NCI-H2029 (cell line): Measurements from ENCODE around the gene ITGA3.
"Not testable (repeated sequence)": the region's sequence is repeated elsewhere in the genome, so short reads cannot be mapped to it uniquely, and the experiment has no call there.

Source experiments
- DNase-seq: peaks from one replicate; lab custom pipeline; 2025; lab: John Stamatoyannopoulos, UW

The ITGA3 gene

DNA sequence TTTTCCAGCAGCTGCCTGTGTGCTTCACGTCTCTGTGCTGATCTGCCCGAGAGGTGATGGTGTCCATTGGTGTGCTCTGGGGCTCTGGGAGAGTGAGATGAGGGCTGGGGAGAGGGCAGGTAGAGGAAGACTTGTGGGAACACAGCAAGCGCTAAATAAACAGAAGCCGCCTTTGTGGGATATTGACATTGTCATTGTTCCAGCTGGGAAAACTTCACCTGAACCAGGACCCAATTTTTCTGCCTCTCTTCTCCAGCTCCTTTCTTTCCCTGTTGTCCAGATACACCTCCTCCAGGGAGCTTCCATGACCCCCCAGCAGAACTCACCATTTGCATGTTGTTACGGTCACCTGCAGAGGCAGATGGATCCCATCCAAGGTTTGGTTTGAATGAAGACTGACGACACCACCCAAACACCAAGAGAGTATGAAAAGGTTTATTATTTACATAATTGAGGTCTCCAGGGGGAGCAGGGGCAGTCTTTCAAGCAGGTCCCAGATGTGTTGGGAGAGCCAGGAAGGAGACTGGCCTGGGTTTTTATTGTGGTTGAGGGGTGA, 3.6 kb upstream of the ITGA3 start:
- peak; percentile 68 for DNase-seq

DNA sequence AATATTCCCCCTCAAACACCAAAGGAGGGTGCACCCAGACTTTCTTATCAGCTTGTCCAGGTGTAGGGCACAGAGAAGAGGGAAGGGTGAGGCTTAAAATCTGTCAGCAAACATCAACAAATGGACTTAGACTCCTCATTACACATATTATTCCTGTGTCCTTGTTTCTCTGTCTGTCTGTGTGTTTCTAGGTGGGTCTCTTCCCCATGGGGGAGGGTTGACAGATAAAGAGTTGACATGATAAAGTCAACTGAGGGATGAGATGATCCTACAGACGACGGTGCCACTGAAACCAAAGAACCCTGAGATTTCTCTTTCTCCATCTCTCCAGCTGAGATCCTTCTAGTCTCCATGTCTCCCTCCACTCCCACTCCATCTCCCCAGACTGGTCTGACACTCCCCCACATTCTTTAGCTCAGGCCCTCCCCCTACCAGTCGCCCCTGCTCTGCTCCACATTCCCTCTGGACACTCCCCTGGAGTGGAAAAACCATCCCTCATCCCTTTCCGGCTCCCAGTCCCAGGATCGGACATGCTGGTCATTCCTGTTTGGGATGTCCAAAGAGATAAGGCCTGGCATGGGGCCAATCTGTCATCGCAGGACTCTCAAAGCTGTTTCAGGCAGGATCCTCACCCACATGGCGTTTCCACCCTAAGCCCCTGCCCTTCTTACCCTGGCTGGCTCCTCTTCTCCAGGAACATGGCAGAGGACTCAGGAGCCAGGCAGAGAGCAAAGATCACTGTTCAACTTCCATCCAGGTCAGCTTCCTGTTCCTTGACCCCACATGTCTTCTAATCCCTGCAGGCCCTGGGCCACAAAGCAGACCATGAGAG, 2.9 kb upstream of the ITGA3 start:
- no peak for DNase-seq

GRCh38 chr17:50053654-50053960, 2.3 kb upstream of the ITGA3 start:
- no peak for DNase-seq

DNA sequence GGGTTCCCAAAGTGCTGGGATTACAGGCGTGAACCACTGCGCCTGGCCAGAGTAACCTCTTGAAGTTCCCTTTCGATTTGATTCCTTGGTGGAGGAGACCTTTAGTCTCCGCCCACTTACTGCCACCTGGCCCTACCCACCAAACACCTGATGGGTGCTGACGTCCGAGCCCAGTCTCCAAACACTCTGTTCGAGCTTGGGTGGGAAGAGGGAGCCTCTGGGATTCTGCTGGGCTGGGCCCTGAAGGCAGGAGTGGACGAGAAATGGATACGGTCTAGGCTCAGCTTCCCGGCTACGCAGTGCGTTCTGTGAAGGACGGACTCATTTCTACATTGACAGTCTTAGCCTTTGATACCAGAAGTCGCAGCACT, 870 bp upstream of the ITGA3 start:
- peak; percentile 94 for DNase-seq

DNA sequence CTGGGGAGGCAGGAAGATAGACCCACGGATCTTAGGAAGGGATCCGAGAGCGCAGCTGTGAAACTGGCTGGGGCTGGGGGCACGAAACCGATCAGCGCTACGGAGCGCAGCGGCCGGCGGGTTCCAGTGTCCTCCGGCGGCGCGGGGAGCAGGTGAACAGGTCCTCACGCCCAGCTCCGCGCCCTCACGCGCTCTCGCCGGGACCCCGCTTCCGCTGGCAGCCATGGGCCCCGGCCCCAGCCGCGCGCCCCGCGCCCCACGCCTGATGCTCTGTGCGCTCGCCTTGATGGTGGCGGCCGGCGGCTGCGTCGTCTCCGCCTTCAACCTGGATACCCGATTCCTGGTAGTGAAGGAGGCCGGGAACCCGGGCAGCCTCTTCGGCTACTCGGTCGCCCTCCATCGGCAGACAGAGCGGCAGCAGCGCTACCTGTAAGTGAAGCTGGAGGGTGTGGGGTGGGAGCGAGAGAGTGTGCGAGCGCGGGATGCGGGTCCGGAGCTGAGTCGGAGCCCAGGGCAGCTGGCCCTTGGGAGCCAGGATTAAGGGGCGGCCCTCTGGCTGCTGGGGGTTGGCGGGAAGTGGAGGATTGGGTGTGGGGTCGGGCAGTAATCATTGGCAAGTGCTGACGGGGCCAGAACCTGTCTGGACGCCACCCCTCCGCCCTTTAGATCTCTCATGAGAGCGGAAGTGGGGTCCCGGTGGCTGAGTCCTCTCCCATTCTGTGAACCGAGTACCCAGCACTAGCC, 479 bp downstream of the ITGA3 start:
- peak; percentile 46 for DNase-seq

DNA sequence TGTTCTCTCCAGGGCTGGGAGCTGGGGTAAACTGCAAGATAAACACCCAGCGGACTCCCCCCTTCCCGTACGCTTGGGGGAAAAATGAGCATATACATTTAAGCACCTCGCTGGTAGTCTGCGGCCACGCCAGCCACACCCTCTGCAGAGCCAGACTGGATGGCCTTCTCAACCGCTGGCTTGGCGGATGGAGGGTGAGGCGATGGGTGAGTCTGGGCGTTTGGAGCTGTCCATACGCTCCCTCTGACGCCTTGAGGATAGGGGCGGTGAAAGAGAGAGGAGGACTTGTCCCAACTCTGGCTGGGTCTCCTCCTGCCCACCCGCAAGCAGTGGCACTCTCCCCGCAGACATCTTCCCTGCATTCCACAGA, 1.0 kb downstream of the ITGA3 start:
- no peak for DNase-seq

DNA sequence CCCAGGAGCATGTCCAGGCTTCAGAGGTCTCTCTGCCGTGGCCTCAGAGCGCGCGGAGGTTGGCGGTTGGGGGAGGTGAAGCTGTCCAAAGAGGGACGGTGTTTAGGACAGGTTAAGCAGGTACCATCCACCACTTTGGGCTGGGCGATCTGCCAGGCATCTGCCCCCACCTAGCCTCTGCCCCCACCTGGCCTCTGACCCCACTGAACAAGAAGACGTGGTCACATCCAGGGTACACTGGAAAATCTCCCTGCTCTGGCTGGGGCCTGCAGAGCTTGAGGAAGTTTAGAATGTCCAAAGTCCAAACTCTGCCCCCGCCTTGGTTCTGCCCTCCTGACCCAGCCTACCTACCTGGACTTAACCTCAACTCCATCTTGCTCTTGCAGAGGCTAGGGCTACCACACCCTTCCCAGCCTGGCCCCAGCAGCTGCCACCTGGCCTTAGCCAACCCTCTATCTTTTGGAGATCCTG, 1.6 kb downstream of the ITGA3 start:
- no peak for DNase-seq

DNA sequence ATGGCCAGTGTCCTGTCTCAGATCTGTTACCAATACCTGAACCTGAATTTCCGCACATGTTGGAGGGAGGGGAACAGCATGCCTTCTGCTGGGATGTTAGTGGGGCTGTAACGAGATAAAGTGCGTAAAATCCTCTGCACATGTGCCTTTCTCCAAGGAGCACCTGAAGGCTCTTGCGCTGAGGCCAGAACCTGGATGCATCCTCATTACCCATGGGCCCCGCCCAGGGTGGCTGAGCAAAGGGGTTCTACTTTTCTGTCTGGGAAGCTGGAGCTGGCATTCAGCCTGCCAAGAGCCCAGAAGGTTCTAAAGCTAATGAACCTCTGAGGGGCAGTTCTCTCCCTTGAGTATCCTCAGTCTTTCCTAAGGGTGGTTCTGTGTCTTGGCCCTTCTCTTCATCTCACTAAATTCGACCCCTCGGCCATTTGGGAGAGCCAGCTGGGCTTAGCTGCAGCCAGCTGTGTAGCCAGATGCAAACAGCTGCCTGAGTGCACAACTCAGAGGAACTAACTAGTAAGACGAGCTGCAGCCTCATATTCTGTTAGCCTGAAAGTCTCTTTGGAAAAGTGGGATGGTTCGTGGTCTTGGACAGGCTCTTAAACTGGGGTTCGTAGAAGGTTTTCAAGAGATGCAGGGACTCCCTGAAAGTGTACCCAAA, 2.5 kb downstream of the ITGA3 start:
- no peak for DNase-seq

DNA sequence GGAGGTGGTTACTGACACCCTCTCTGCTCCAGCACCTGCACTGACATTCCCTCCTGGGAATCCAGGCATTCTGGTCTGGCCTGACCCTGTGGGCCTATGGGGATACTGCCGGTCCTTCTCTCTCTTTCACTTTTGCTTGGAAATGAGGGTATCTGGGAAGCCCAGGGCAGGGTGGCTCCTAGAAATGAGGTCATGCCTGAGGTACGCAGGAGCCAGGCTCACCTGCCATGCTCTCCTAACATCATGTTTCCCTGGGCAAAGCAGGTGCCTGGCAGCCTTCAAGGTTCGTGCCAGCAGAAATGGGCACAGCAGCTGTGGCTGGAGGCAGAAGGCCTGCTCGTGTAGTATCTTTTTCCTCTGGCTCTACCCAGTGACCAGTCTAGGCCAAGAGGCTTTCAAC, 3.3 kb downstream of the ITGA3 start:
- DNase-seq, result peak; percentile 83

GRCh38 chr17:50059759-50060273, 3.9 kb downstream of the ITGA3 start:
- no peak for DNase-seq

- peak; percentile 55 for DNase-seq
These were observed 5.2 kb downstream of the ITGA3 start for GRCh38 chr17:50060951-50061712.

DNA sequence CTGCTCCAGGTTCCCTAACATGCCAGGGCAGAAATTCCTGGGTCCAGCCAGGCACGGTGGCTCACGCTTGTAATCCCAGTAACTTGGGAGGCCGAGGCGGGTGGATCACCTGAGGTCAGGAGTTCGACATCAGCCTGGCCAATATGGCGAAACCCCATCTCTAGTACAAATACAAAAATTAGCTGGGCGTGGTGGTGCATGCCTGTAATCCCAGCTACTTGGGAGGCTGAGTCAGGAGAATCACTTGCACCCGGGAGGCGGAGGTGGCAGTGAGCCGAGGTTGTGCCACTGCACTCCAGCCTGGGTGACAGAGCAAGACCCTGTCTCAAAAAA, 5.8 kb downstream of the ITGA3 start:
- DNase-seq, result not testable (repeated sequence)

GRCh38 chr17:50062293-50063243, 6.7 kb downstream of the ITGA3 start:
- peak; percentile 43 for DNase-seq

DNA sequence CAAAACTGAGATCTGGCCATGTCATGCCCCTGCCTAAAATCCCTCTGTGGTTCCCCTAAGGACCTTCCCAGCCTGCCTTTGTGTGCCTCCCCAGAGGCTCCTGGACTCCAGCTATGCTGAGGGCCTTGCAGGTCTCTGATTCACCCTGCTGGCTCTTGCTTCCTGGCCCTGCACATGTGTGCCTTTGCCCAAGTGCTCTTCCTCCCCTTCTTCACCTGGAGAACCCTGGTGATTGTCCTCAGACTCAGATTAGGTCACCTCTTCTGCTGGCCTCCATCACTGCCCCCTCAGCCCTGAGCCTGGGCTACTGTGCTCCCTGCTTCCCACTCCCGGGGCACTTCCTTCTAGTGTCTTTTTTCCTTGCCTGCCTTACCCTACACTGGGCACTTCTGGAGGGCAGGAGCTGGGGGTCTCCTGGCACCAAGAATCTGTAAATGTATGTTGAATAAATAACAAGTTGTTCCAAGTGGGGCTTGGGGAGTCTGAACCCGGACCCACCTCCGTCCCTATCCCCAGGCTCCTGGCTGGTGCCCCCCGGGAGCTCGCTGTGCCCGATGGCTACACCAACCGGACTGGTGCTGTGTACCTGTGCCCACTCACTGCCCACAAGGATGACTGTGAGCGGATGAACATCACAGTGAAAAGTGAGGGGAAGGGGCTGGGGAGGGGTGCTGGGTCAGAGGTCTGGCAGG, 7.8 kb downstream of the ITGA3 start:
- DNase-seq, result no peak

GRCh38 chr17:50064253-50065001, 8.5 kb downstream of the ITGA3 start:
- no peak for DNase-seq

DNA sequence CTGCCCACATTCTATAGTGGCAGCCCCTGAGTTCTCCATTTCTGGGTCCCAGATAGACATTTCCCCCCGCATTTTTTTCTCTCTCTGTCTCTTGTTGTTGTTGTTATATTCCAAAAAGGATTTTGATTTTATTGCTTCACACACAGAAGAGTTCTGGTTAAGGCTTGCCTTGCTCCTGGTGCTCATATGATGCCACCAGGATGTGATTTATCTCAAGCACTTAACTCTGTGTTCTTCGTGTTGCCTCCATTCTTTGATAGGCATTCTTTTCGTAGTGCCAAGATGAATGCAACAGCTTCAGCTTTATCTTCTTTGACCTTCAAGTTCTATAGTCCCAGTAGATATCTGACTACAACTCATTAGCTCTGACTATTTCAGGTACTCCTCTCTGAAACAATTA, 9.1 kb downstream of the ITGA3 start:
- no peak for DNase-seq

DNA sequence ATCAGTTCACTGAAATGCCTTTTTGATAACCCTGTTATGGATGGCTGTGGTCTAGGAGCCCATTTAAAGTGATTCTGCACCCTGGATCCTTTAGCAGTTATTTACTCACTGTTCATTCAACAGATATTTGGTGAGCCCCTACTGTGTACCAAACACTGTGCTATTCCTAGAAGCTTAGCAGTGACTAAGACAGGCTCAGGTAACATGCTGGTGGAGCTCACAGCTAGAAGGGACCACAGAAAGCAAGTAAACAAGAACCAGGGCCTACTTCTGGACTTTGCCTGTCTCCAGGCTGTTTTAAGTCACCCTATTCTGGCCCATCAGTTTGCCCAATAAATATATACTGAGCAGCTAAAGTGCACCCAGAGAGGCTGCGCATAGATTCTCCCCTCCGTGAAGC, 11.1 kb downstream of the ITGA3 start:
- DNase-seq, result no peak

GRCh38 chr17:50067996-50068395, 12.1 kb downstream of the ITGA3 start:
- DNase-seq, result no peak

DNA sequence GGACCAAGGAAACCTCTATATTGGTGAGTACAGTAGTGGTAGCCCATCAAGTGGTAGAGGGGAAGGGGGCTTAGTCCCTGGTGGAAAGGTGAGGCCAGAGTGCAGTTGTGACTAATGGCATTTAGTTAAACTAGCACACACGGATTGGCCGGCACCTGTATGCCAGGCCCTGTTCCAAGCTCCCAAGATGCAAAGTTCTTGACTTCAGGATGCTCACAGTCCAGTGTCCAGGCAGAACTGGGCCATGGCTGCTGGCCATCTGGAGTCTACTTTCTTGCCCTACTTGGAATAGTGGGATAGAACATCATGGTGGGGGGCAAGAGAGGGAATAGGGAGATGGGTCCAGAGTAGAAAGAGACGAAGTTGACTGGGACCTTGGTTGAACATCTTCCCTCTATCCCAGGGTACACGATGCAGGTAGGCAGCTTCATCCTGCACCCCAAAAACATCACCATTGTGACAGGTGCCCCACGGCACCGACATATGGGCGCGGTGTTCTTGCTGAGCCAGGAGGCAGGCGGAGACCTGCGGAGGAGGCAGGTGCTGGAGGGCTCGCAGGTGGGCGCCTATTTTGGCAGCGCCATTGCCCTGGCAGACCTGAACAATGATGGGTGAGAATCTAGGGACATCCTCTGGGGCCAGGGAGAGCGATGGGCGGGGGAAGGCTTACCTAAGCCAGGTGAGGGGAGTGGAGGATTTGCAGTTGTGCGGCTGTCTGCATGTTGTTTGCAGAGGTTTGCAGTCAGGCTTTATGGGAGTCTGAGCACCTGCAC, 15.2 kb downstream of the ITGA3 start:
- no peak for DNase-seq
